Measurements from ENCODE around the gene PPP1R3D. TPM values are rescaled to one million over a fixed set of nuclear protein-coding genes. Genes with fewer than 3 reads are reported as not detected.
"Not testable (repeated sequence)": the region's sequence is repeated elsewhere in the genome, so short reads cannot be mapped to it uniquely, and the experiment has no call there.

Gene PPP1R3D
- total RNA-seq, 1 donor from 2014 or later: 0.30 TPM

GRCh38 chr20:59961423-59961822 is 21.3 kb upstream of the PPP1R3D start:
- H4K20me1 ChIP-seq (ENCODE audit: low read depth): no peaks in the 10 kb centered on the region
- Mint-ChIP-seq H3K4me3 (no peak overlapping the region), H3K9me3 (no peaks in the 10 kb centered on the region), H3K36me3 (no peaks in the 10 kb centered on the region), H3K27me3 (ENCODE audit: insufficient read depth, low read depth) (peaks cover 4% of the 10 kb centered on the region), H3K4me1 (peaks cover 15% of the 10 kb centered on the region), H3K27ac (no peak overlapping the region)
- H3K9ac ChIP-seq: no peak overlapping the region
- no peak overlapping the region for H3K4me3 ChIP-seq
- no peak overlapping the region for H3K27ac ChIP-seq
- no peak overlapping the region for H3K4me2 ChIP-seq
- TF ChIP-seq EZH2 (IDR thresholded peaks at IDR 0.05) (no peak), EZH2phosphoT487 (IDR thresholded peaks at IDR 0.05) (no peak), CTCF (IDR thresholded peaks at IDR 0.05) (no peak)
- H3K27me3 ChIP-seq: no peaks in the 10 kb centered on the region
- H3K4me1 ChIP-seq: peaks cover 12% of the 10 kb centered on the region
- H3K9me3 ChIP-seq (ENCODE audit: low read depth): no peaks in the 10 kb centered on the region
- H2AFZ ChIP-seq (replicated peaks): no peak overlapping the region
- no peaks in the 10 kb centered on the region for H3F3A ChIP-seq (ENCODE audit: low read depth)
- H3K36me3 ChIP-seq: no peaks in the 10 kb centered on the region
- no peak for DNase-seq (ENCODE audit: low spot score)
- H3K79me2 ChIP-seq (ENCODE audit: low read depth): no peaks in the 10 kb centered on the region

GRCh38 chr20:59958626-59959025 is 18.5 kb upstream of the PPP1R3D start:
- DNase-seq (ENCODE audit: low spot score): peak; percentile 21
- Mint-ChIP-seq H3K9me3 (no peaks in the 10 kb centered on the region), H3K27ac (no peak overlapping the region), H3K36me3 (no peaks in the 10 kb centered on the region), H3K4me1 (peaks cover 15% of the 10 kb centered on the region), H3K4me3 (no peak overlapping the region), H3K27me3 (ENCODE audit: insufficient read depth, low read depth) (peaks cover 4% of the 10 kb centered on the region)
- Histone ChIP-seq H3K4me3 (no peak overlapping the region), H3F3A (ENCODE audit: low read depth) (no peaks in the 10 kb centered on the region), H3K9ac (no peak overlapping the region), H3K4me1 (peaks cover 12% of the 10 kb centered on the region), H3K9me3 (ENCODE audit: low read depth) (no peaks in the 10 kb centered on the region), H3K36me3 (no peaks in the 10 kb centered on the region), H3K4me2 (peak overlapping the region; percentile 61), H3K27ac (no peak overlapping the region), H3K79me2 (ENCODE audit: low read depth) (no peaks in the 10 kb centered on the region), H4K20me1 (ENCODE audit: low read depth) (no peaks in the 10 kb centered on the region), H2AFZ (replicated peaks) (peak overlapping the region; percentile 32), H3K27me3 (no peaks in the 10 kb centered on the region)
- TF ChIP-seq EZH2 (IDR thresholded peaks at IDR 0.05): no peak
- TF ChIP-seq CTCF (IDR thresholded peaks at IDR 0.05): no peak
- no peak for TF ChIP-seq EZH2phosphoT487 (IDR thresholded peaks at IDR 0.05)

DNA sequence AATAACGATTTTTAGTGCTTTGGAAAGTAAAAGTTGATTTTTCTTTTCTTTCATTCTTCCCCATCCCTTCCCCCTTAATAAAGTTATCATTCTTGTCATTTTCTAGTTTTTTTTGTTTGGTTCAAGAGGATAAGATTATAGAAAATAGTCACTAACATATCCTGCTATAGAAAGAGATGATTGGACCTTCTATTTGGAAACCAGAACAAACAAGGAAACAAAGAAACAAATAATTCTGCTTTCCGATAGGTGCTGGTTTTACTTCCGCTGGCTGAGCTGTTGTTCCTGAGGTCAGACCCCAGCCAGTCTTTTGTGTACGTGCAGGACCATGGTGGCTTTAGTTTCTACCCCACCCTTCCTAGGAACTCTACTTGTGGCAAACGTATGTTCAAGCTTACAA is 18.0 kb upstream of the PPP1R3D start, which contains the start of gene CDH26:
Gene CDH26, plus strand, starts transcription at position 301 of the 400 bp plus-strand sequence. CDS start 304 bp downstream, outside the sequence.
- H3K4me2 ChIP-seq: peak within 1 kb of the TSS; percentile 61
- no peaks in the 10 kb centered on the region for H3K36me3 ChIP-seq
- no peaks in the 10 kb centered on the region for H3K9me3 ChIP-seq (ENCODE audit: low read depth)
- no peak within 1 kb of the TSS for H3K4me3 ChIP-seq
- Mint-ChIP-seq H3K36me3 (no peaks in the 10 kb centered on the region), H3K27me3 (ENCODE audit: insufficient read depth, low read depth) (peaks cover 4% of the 10 kb centered on the region), H3K9me3 (no peaks in the 10 kb centered on the region), H3K4me1 (peaks cover 15% of the 10 kb centered on the region), H3K4me3 (no peak within 1 kb of the TSS), H3K27ac (no peak within 1 kb of the TSS)
- no peaks in the 10 kb centered on the region for H3F3A ChIP-seq (ENCODE audit: low read depth)
- H3K9ac ChIP-seq: no peak within 1 kb of the TSS
- H3K27ac ChIP-seq: no peak within 1 kb of the TSS
- H4K20me1 ChIP-seq (ENCODE audit: low read depth): no peaks in the 10 kb centered on the region
- TF ChIP-seq EZH2 (IDR thresholded peaks at IDR 0.05) (no peak), EZH2phosphoT487 (IDR thresholded peaks at IDR 0.05) (no peak), CTCF (IDR thresholded peaks at IDR 0.05) (no peak)
- no peaks in the 10 kb centered on the region for H3K79me2 ChIP-seq (ENCODE audit: low read depth)
- H2AFZ ChIP-seq (replicated peaks): peak within 1 kb of the TSS; percentile 32
- no peak for DNase-seq (ENCODE audit: low spot score)
- no peaks in the 10 kb centered on the region for H3K27me3 ChIP-seq
- peaks cover 12% of the 10 kb centered on the region for H3K4me1 ChIP-seq

DNA sequence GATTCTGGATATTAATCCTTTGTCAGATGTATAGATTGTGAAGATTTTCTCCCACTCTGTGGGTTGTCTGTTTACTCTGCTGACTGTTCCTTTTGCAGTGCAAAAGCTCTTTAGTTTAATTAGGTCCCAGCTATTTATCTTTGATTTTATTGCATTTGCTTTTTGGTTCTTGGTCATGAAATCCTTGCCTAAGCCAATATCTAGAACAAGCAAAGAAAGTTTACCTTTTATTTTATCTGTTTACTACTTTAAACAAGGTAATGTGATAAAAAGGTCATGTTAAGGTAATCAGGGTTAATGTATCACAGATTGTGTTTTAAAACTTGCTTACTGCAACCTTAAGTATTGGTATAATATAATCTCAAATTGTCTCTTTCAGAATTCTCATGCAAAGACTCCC is 17.5 kb upstream of the PPP1R3D start:
- not testable (repeated sequence) for H3K9ac ChIP-seq; H3K27me3 ChIP-seq; H4K20me1 ChIP-seq (ENCODE audit: low read depth); H3K4me2 ChIP-seq; H3K4me3 Mint-ChIP-seq; H3K27me3 Mint-ChIP-seq (ENCODE audit: insufficient read depth, low read depth); H3K27ac ChIP-seq; H3K79me2 ChIP-seq (ENCODE audit: low read depth); DNase-seq (ENCODE audit: low spot score); H3K4me3 ChIP-seq; H3K36me3 Mint-ChIP-seq; H3K36me3 ChIP-seq; H3K9me3 ChIP-seq (ENCODE audit: low read depth); H3K27ac Mint-ChIP-seq; H2AFZ ChIP-seq (replicated peaks); H3F3A ChIP-seq (ENCODE audit: low read depth); H3K9me3 Mint-ChIP-seq
- peaks cover 15% of the 10 kb centered on the region for H3K4me1 Mint-ChIP-seq
- H3K4me1 ChIP-seq: peaks cover 12% of the 10 kb centered on the region
